SU-DHL-6 (cell line): ENCODE results near the gene KCTD18.

Experiments used
- H2AFZ ChIP-seq: fragments of 200-600 bp; sonication (generic); 2 replicates; pipeline ENCODE4 v1.6.1; 2014; ENCODE audit warnings: low read depth, mild to moderate bottlenecking, moderate library complexity, mixed read lengths, antibody characterized with exemption, low read length; ENCODE audit not compliant: severe bottlenecking
- H3F3A ChIP-seq: fragments of 200-600 bp; shearing (Covaris generic); 2 replicates; pipeline ENCODE4 v1.6.0; 2016; ENCODE audit warnings: antibody characterized with exemption, mild to moderate bottlenecking; ENCODE audit not compliant: insufficient read depth
- H3K27ac ChIP-seq: fragments of 200-600 bp; sonication (generic); 2 replicates; pipeline ENCODE4 v1.5.1; 2016; ENCODE audit warnings: low read depth, mild to moderate bottlenecking, low read length, moderate library complexity, mixed read lengths
- H3K27me3 ChIP-seq: fragments of 200-600 bp; sonication (generic), shearing (Covaris generic); 2 replicates; pipeline ENCODE4 v1.6.0; 2014; ENCODE audit warnings: mild to moderate bottlenecking, low read length
- H3K36me3 ChIP-seq: fragments of 200-600 bp; sonication (generic); 2 replicates; pipeline ENCODE4 v1.6.1; 2014; ENCODE audit warnings: mild to moderate bottlenecking, low read length, mixed read lengths
- H3K4me2 ChIP-seq: fragments of 300-600, 200-600 bp; shearing (Covaris generic), sonication (generic); 2 replicates; pipeline ENCODE4 v1.6.0; 2014; ENCODE audit warnings: low read length, low read depth, mild to moderate bottlenecking; ENCODE audit not compliant: poor library complexity, severe bottlenecking
- H3K4me3 ChIP-seq: fragments of 200-600 bp; sonication (generic); 2 replicates; pipeline ENCODE4 v1.5.1; 2014; ENCODE audit warnings: antibody characterized with exemption, low read length, mild to moderate bottlenecking, mixed read lengths; ENCODE audit not compliant: insufficient read depth, poor library complexity, severe bottlenecking
- H3K79me2 ChIP-seq: fragments of 200-600 bp; sonication (generic); 2 replicates; pipeline ENCODE4 v1.6.1; 2014; ENCODE audit warnings: mild to moderate bottlenecking, low read length, moderate library complexity; ENCODE audit not compliant: insufficient read depth
- H3K9ac ChIP-seq: fragments of 200-600 bp; sonication (generic); 2 replicates; pipeline ENCODE4 v1.7.0; 2014; ENCODE audit warnings: mild to moderate bottlenecking, low read length
- H3K9me2 ChIP-seq: fragments of 200-600 bp; sonication (generic); replicated peaks from 2 replicates; pipeline ENCODE4 v1.6.1; 2014; ENCODE audit warnings: low read length; ENCODE audit not compliant: insufficient read depth
- H3K9me3 ChIP-seq: fragments of 200-600 bp; sonication (generic); 2 replicates; pipeline ENCODE4 v1.6.1; 2014; ENCODE audit warnings: low read length, mixed read lengths; ENCODE audit not compliant: insufficient read depth
- H4K20me1 ChIP-seq: fragments of 200-600 bp; sonication (generic); 2 replicates; pipeline ENCODE4 v1.6.1; 2014; ENCODE audit warnings: low read depth, mild to moderate bottlenecking, antibody characterized with exemption, low read length, moderate library complexity, mixed read lengths
- EZH2phosphoT487 ChIP-seq: fragments of 200-600 bp; sonication (generic), shearing (Covaris generic); conservative IDR thresholded peaks from 2 replicates; pipeline ENCODE4 v1.6.1; 2018; ENCODE audit warnings: mild to moderate bottlenecking, antibody characterized with exemption, low read length, moderate library complexity, mixed read lengths
- TF ChIP-seq, protein P1 (sequence below): fragments of 200-600 bp; sonication (generic); IDR thresholded peaks from one replicate; pipeline ENCODE4 v1.5.1; 2017; ENCODE audit warnings: antibody characterized with exemption, mild to moderate bottlenecking, low read length, moderate library complexity; ENCODE audit not compliant: insufficient read depth, poor library complexity, severe bottlenecking

The KCTD18 gene

GRCh38 chr2:200439981-200440380, 69.9 kb downstream of the KCTD18 start:
- no peaks in the 10 kb centered on the region for H3K36me3 ChIP-seq
- H3K9me2 ChIP-seq: no peaks in the 10 kb centered on the region

More at GRCh38 chr2:200439981-200440380, 69.9 kb downstream of the KCTD18 start:
- TF ChIP-seq, protein P1, sequence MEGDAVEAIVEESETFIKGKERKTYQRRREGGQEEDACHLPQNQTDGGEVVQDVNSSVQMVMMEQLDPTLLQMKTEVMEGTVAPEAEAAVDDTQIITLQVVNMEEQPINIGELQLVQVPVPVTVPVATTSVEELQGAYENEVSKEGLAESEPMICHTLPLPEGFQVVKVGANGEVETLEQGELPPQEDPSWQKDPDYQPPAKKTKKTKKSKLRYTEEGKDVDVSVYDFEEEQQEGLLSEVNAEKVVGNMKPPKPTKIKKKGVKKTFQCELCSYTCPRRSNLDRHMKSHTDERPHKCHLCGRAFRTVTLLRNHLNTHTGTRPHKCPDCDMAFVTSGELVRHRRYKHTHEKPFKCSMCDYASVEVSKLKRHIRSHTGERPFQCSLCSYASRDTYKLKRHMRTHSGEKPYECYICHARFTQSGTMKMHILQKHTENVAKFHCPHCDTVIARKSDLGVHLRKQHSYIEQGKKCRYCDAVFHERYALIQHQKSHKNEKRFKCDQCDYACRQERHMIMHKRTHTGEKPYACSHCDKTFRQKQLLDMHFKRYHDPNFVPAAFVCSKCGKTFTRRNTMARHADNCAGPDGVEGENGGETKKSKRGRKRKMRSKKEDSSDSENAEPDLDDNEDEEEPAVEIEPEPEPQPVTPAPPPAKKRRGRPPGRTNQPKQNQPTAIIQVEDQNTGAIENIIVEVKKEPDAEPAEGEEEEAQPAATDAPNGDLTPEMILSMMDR: no peak
- TF ChIP-seq EZH2phosphoT487: no peak
- Histone ChIP-seq H3K9ac (no peak overlapping the region), H4K20me1 (no peaks in the 10 kb centered on the region), H2AFZ (no peak overlapping the region), H3K27ac (no peak overlapping the region), H3K27me3 (no peaks in the 10 kb centered on the region), H3F3A (no peaks in the 10 kb centered on the region), H3K79me2 (no peaks in the 10 kb centered on the region), H3K4me2 (no peak overlapping the region), H3K4me3 (no peak overlapping the region), H3K9me3 (no peaks in the 10 kb centered on the region)
